Activated CD4-positive, CD25-positive, alpha-beta regulatory T cell treated with anti-CD3 and anti-CD28 coated beads, Interleukin-2, amount 50 U/mL, for 16 hours (primary cell): ENCODE results near the gene OLFM2.
"Not testable (repeated sequence)": the region's sequence is repeated elsewhere in the genome, so short reads cannot be mapped to it uniquely, and the experiment has no call there.

ENCODE experiments used
- DNase-seq: peaks from one replicate; pipeline ENCODE4 v3.0.0-alpha.2; 2020; ENCODE audit warnings: low read depth, low spot score

Gene OLFM2

DNA sequence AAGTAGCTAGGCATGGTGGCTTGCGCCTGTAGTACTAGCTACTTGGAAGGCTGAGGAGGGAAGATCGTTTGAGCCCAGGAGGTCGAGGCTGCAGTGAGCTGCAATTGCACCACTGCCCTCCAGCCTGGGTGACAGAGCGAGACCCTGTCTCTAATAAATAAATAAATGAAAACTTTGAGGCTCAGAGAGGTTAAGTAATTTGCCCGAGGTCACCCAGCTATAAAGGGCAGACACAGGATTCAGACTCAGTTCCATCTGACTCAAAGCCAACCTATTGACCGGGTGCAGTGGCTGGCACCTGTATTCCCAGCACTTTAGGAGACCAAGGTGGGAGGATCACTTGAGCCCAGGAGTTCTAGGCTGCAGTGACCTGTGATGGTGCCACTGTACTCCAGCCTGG, 7.4 kb upstream of the OLFM2 start:
- DNase-seq, result no peak

DNA sequence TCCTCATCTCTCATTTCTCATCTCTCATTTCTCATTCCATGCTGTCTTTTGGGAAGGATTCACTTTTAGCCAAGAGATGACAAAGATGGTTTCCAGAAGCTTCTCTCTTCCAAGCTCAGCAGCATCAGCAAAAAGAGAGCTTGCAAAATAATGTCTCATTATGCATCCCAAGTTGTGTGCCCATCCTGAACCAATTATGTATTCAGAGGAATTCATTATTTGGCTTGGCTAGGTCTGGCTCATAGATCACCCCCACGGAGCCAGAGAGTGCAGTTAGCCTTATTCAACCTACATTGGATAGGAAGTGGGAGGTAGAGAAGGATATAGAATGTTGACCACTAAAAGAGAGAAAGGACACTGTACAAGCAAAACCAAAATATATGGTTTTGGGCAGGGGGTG, 5.4 kb upstream of the OLFM2 start:
- DNase-seq, result no peak

DNA sequence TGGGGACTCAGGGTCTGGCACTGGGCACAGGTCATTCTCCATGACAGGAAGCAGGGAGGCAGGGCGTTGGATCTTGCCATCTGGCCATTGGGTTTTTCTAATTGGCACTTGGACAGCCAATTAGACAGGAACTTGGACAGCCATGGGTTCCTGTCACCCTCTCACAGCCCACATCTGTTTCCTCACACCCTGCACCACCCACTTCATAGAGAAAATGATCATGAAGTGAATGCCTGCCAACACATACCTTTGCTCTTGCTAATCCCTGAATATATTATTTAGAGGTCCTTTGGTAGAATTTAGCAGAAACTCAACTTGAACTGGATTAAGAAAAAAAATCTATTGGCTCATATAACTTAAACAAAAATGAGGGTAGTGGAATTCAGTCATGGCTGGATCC, 4.9 kb upstream of the OLFM2 start:
- DNase-seq, result no peak

DNA sequence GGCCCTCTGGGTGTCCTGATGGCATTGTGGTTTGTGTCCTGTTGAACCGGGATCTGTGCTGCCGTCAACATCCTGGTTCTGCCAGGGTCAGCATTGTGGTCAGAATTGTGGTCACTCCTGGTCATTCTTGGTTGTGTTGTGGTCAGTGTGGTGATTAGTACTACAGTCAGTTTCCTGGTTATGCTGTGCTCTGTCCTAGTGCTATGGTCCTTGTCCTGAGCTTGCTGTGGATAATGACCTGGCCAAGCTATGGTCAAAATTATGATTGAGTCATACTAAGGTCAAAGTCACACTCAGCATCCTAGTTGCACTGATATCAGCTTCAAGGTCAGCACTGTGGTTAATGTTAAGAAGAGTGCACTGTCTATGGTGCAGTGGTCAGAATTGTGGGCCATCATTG, 4.5 kb upstream of the OLFM2 start:
- no peak for DNase-seq

DNA sequence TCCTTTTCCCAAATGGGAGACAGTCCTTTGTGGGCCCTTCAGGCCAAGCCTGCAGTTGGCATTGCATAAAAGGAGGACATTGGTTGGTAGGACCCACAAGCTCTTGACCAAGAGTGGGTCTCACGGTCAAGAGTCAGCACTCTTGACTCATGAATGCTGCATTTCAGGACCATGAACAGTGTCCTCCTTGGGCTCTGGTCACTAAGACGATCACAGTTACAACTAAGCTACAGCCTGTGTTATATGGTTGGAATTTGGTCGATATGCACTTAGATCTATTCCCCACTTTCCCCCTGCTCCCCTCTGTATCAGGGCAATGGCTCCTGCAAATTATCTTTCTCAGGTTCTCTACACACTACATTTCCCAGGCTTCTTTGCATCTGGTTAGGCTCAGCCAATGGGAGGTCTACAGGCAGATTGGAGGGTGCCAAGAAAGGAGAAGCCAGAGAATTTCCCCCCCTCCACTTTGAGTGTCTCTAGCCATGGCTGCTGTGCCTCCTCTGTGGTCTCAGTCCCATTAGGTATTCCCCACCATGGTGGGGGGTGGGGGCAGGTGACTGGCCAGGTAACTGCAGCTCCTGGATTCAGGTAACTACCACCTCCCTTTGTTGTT, 3.1 kb upstream of the OLFM2 start:
- DNase-seq, result no peak

DNA sequence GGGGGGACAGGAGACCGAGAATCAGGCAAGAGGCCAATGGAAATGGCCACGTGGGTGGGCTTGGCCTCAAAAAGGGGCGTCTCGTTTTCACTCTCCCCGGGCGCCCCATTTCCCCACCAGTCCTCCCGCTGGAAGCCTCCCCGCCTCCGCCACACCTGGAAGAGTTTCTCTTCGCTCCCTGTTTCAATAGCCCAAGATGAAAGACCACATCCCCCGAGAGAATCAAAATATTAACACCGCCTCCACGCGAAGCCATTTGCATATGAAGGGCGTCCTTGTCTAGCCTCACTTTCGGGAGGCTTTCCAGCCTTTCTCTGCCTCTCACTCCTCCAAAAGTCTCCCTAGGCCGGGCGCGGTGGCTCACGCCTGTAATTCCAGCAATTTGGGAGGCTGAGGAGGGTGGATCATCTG, 691 bp upstream of the OLFM2 start:
- DNase-seq, result no peak

DNA sequence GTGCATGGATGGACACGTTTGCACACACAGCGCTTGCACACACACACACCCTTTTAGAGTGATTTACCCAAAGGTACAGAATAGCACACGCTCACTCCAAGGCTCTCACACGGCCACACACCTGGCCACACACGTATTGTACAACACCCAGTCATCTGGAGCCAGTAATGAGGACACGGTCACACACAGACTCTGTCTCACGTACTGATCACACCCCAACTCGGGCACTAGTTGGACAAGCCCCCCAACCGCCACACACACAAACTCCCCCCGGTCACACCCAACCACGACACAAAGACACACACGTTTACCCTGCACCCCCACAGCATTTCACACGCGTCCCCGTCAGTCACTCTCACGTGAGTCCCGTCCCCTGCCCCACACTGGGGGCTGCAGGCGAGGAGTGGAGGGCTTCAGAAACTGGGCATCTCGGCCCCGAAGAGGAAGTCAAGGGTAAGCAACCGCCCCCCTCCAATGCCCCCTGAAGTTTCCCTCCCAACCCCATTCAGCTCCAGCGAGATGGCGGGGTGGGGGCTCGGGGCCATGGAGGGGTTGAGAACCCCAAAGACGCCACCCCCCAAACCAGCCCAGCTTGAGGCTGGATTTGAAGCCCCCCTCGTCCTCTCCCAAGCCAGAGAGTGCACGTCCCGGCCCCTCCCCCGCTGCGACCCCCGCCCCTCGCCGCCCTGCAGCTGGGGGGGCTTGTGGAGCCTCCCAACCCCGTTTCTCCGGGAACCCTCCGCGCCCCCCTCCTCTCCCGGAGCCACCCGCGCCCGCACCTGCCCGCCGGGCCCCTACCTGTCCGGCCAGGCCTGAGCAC, 599 bp downstream of the OLFM2 start:
- no peak for DNase-seq

DNA sequence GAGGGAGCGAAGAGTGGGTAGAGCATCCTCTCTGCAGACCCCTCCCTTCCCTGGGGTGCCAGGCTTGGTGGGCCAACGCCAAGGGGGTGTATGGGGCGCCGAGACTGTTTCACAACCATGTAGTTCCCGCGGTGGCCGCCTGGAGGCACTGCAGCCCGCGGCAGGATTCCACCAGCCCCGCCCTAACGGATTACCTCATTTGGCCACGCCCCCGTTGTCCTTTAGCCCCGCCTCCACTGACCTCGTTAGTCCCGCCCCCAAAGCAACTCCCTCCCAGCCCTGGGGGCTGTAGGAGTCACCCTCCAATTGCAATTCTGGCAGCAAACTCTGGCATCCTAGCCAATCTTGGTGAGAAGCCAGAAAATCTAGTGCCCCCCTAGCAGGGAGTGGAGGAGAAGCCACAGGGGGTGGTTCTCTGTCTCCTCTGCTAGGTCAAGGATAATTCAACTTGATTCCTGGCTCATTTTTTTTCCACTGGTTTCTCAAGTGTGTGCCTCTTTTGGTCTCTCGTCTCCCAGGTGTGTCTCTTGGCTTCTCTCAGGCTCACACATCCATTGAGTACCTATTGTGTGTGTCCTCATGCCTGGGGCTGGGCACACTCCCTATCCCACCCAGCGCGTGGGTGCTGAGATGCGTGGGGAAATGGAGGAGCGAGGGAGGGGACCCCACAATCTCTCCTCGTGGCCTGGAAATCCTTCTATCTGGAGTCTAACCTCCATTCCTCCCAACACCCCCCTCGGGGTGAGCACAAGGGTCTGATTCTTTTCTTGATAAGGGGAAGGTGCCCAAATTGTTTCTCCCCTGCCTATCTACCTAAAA, 2.0 kb downstream of the OLFM2 start:
- peak; percentile 65 for DNase-seq

DNA sequence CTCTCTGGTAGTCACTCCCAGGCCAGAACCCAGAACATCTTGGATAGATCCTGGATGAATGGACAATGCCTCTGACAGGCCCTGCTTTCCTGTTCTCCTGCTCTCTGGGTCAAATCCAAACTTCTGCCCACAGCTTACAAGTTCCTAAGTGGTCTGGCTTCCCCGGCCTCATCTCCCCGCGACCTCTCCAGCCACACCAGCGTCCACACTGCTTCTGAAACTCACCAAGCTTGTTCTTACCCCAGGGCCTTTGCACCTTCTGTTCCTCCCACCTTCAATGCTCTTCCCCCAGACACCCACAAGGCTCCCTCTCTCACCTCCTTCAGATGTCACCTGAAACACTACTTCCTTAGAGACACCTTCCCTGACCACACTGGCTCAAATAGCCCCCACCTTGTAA, 3.5 kb downstream of the OLFM2 start:
- DNase-seq, result no peak

DNA sequence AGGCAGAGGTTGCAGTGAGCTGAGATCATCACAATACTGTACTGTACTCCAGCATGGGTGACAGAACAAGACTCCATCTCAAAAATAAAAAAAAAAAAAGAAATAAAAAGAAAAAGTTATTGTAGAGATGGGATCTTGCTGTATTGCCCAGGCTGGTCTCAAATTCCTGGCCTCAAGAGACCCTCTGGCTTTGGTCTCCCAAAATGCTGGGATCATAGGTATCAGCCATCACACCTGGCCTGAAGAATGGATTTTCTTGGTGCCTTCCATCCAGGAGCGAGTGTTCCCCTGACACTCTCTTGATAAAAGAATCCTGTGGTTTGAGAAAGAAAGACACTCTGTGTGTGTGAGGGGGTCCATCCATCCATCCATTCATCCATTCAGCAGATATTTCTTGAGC, 4.7 kb downstream of the OLFM2 start:
- no peak for DNase-seq

DNA sequence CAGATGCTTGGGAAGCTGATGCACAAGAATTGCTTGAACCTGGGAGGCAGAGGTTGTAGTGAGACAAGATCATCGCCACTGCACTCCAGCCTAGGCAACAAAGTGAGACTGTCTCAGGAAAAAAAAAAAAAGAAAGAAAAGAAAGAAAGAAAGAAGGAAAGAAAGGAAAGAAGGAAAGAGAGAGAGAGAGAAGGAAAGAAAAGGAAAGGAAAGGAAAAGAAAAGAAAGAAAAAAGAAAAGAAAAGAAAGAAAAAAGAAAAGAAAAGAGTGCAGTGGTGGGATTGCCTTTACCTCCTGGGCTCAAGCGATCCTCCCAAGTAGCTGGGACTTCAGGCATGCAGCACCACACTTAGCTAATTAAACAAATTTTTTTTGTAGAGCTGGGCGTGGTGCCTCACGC, 12.9 kb downstream of the OLFM2 start:
- no peak for DNase-seq

DNA sequence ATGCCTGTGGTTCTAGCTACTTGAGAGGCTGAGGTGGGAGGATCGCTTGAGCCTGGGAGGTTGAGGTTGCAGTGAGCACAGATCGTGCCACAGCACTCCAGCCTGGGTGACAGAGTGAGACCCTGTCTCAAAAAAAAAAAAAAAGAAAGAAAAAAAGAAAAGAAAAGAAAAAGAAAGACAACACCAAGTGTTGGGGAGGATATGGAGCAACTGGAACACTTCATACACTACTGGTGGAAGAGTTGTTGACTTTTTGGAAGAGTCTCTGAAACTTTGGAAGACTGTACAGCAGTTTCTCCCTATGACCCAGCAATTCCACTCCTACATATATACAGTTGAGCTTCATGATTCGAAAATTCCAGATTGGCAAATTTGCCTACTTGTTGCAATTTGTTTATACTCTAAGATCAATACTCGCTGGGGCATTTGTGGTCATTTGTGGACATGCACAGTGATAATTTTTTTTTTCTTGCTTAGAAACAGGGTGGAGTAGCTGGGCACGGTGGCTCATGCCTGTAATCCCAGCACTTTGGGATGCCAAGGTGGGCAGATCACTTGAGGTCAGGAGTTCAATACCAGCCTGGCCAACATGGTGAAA, 13.4 kb downstream of the OLFM2 start:
- DNase-seq, result not testable (repeated sequence)

DNA sequence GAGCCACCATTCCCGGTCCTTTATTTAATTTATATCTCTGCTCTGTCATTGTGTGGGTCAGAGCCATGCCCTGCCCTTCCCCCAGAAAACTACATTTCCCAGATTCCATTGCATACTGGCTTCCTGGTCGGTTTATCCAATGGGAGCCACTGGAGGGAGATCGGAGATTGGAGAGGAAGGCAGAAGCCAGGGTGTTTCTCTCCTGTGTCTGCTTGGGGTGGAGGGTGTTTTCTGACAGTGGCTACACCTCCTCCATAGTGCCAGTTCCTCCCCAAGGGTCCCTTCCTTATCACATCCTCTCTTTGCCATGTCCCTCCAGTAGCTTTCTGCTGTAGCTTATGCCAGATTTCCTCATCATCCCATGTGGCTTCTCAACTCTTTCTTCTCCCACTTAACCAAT, 19.0 kb downstream of the OLFM2 start:
- DNase-seq, result no peak

DNA sequence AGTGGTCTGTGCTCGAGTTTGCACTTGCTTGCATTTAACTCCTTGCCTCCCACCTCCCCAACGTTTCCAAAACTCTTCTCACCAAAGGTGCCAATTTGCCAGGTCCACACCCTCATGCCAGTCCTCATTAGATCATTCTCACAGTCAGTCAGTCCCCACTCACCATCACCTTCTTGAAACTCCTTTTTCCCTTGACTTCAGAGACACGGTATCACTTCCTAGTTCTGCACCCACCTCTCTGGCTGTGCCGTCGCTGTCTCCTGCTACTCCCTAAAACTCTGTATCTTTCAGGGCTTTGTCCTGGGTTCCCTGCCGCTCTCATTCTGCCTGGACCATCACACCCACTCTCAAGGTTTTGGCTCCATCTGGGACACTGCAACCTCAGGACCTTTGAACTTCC, 19.6 kb downstream of the OLFM2 start:
- no peak for DNase-seq

DNA sequence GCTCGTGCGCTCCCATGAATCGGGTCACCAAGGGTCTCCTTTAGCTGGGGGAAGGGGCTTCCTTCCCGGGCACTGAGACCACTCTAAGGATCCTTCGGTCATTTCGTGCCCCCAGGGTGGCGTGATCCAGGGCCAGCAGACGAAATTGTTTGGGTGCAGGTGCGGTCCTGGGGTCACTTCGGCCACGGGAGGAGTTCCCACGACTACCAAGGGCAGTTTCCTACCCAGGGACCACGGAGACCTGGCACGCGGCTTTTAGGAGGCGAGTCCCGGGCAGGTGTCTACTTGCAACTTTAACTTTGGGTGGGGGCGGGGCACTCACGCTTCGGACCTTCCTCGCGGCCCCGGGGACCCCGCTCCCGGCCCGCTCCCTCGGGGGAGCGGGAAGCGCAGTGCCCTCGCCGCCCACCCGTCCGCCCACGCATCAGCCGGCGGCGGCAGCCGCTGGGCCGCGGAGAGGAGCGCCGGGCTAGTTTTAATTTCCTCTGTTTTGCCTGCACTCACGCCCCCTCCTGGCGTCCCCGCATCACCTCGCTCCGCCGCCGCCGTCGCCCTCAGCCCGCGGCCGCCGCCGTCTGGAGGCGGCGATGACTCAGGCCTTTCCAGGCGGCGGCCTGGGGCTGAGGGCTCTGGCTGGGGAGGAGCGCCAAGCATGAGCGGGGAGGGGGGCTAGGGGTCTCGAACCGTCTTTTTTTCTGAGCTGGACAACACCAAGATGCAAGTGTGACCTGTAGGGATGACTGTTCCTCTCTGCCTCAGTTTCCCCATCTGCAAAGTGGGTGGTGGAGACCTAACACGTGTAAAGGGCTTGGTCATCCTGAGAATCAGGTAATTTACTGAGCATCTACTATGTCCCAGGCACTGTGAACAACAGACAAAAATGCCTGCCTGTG, 21.8 kb downstream of the OLFM2 start:
- peak; percentile 50 for DNase-seq

DNA sequence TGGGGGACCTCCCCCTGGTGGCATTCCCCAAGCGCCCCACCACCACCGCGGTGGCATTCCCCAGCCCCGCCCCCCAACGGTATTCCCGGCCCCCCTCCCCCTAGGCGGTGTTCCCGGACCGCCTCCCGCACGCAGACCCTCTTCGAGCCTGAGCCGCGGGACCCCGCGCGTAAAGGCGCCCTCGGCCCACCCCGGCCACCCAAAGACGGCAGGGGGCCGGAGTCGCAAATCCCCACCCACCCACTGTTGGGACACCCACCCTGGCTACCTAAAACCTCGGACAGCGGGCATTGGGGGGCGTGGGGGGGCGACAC, 22.4 kb downstream of the OLFM2 start:
- DNase-seq, result no peak

DNA sequence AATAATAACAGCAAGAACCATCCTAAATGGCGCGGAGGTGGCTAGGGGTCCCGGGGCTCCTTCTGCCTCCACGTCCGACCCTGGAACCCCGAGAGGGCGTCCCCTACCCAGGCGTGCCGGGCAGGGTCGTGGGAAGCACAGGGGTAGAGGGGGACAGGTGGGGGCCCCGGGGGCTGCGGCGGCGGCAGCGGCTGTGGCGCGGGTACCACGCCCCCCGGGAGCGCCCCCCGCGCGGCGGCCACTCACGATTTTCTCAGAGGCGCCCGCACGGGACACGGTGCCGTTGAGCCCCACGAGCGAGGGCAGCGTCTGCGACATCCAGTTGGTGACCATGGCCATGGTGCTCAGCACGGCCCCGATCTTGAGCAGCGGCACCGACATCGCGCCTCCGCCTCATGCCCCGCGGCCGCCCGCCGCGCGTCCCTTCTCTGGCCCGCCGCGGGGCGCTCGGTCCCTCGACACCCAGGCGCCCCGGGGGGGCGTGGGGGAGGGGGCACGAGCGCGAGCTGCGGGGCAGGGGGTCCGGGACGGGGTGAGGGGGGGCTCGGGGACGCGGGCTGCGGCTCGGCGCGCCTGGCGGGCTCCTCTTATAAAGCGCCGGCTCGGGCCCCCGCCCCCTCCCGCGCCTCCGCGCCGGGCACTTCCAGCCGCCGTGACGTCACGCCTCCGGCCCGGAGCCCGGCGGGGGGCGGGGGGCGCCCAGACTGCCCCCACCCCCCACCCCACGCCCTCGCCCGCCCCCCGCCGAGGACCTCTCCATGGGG, 22.9 kb downstream of the OLFM2 start:
- no peak for DNase-seq

DNA sequence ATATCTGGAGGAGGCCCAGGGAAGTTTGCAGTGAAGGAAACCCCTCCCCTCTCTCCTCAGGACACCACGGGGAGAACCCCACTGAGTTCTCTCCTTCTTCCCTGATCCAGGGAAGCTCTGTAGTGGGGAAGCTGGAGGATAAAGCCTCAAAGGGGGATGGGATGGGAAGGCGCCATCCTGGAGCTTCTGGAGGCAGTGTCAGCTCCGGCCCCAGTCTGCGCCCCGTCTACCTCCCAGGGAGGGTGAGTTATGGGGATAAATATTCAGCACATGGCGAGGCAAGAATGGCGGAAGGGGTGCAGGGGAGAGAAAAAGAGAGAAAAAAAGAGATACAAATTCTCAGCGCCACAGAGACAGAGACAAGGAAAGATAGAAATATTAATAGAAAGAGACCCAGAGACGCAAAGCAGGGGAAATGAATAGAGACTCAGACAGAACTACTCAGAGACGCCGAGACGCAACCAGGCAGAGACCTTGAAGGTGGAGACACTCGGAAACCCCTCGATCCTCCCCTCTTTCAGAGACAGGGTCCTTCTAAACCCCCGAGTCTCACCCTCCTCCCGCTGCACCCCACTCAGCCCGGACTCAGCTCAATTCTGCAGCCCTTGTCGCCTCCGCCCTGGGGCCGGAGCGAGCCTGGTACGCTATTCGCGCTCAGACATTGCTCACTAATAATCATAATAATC, 23.6 kb downstream of the OLFM2 start:
- no peak for DNase-seq

DNA sequence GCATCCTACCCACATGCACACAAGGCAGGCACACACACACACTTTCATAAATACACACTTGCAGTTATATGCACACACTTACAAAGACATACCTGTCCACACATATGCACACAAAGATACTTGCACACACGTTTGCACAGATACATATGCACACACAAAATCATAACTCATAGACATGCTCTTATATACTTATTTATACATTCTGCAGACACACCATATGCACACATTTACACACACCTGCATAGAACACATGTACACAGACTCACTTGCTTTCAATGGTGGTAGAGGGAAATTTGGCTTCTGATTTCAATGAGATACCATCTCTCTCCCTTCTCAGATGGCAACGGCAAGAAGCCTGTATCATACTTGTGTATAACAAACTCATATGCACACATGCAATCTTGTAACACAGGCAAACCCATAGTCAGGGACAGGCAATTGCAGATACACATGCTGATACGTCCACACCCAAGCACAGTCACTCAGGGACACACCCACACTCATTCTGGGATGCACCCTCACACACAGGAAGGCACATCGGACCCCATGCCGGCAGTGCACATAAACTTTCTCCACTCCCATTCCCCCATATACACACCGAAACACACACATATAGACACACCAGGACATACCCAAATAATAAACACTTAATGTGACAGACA, 24.7 kb downstream of the OLFM2 start:
- no peak for DNase-seq

DNA sequence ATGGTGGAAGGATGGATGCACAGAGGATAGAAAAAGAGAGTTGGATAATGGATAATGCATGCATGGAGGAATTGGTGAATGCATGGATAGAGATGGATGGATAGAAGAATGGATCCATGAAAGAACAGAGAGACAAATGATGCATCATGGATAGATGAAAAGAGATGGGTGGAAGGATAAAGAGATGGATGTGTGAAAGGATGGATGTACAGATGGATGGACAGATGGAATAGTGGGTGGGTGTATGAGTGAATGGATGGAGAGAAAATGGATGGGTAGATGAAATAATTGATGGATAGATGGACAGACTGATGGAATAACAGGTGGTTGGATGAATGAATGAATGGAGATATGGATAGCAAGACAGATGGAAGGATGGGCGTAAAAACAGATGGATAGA, 25.7 kb downstream of the OLFM2 start:
- no peak for DNase-seq
